COR-L47 (cell line): ENCODE data around the gene LUZP1.

ENCODE experiments used
- DNase-seq: peaks from one replicate; lab custom pipeline; 2025; lab: John Stamatoyannopoulos, UW

The LUZP1 gene

DNA sequence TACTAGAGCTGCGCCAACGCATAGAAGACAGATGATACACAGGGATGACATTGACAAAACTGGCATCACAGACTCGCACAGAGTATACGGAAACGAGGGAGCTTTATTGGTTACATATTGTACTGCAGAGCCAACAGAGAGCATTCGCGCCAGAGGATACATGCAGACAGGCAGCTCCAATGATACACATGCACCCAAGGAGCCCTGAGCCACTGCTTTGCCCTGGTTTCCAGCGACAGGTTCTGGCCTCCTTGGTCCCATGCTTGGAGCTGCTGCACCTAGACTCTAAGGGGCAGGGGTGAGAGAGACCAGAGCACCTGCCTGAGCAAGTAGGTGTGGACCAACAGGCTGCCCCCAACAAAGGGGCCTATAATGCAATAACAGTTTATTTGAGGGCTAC, 83.8 kb downstream of the LUZP1 start:
- no peak for DNase-seq

DNA sequence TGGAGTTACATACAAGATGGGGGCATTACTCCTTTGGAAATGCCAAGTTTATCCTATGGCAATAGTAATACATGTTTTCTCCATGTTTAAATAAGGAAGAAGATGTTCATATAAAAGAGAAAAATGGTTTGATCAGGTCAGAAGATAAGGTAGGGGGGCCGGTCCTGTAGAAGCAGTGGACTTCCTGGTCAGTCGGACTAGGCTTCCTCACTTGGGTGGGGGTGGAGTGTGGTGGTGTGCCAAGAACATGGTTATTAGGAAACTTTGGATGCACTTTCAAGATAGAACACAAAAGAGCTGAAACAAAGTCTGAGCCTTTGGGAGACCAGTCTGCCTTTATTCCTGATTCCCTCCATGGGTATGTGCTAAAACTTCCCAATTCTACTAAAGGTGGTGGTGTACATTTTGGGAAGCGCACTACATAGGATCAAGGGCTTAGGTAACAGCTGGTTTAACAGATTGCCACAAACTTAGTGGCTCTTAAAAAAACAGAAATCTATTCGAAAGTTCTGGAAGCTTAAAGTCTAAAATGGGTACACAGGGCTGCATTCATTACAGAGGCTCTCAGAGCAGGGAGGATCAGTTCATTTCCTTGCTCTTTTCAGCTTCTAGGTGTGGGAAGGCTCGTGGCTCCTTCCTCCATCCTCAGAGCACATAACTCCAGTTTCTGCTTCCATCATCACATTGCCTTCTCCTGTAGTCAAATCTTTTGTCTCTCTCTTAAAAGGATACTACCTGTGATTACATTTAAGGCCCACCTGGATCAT, 84.8 kb downstream of the LUZP1 start:
- DNase-seq = no peak

DNA sequence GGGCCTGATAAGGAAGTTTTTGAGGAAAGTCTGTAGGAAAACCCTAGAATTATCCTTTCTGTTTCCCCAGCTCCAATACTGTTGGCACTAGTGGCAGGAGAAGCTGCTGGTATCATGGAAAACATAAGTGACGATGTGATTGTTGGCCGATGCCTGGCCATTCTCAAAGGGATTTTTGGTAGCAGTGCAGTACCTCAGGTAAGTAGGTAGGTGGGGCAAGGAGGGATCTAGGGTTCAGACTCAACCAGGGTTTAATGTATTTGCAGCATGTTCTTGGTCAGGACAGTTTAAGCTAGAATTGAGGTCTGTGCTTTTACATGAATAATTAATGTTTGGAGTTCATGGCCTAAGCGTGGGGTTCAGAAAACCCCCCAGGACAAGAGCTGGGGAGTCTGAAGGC, 87.3 kb downstream of the LUZP1 start:
- no peak for DNase-seq

DNA sequence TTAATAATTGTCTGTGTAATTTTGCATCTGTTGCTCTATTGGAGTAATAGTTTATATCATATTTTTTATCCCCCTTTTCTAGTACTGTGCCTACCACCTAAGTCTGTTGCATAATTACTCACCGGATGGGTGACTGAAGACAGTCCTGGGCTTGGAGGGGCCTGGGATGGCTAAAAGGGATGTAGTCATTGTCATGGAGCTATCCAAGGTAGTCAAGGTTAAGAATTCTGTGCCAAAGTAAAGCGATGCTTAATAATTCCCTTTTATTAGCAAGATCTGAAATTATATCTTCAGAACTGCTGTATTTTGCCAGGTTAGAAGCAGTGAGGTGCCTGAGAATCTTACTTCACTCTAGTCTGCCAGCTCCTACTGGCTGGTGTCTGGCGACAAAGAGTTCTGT, 87.8 kb downstream of the LUZP1 start:
- no peak for DNase-seq

DNA sequence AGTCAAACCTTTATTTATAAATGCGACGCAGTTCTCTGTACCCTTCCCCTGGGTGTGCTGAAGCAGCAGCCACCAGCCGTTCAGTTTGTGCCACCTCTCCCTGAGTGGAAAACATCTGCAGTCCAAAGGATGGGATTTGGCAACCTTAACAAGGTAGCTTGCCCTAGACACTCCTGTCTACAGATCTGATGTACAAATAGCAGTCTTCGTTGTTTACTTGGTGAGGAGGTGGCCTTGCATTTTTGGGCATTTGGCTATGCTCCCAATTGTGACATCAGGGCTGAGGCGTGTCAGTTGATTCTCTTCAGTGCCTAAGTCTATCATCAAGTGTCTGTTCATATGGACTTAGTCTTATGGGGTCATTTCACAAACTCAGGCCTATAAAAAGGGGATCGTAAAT, 89.6 kb downstream of the LUZP1 start:
- no peak for DNase-seq

DNA sequence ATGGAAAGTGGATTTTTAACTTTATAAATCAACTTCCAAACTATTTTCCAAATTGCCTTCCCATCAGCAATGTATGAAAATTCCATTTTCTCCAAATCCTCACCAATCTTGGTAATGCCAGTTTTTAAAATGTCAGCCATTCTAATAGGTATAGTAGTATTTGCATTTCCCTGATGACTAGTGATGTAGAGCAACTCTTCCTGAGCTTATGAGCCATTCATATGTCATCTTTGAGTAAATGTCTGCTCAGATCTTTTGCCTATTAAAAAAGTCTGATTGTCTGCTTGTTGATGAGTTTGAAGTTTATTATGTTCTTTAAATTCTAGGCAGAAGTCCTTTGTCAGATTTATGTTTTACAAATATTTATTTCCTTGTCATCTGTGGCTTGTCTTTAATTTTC, 94.6 kb downstream of the LUZP1 start:
- DNase-seq = no peak

DNA sequence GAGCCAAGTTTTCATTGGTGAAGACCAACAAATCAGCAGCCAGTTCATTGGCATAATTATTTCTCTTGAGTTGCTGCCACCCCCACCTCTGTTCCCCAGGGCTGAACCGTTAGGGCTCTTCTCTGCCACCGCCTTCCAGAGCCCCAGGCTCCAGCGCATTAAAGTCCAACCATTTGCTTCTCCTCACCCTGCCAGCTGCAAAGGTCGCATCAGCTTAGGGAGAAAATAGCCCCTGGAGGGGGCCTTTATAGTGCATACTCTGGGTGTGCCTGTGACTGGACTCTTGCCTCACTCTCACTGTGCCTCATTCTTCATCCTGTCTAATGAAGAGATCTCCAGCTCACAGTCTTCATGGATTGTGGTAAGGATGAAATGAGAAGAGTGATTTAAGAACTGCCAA, 99.0 kb downstream of the LUZP1 start:
- DNase-seq = no peak

DNA sequence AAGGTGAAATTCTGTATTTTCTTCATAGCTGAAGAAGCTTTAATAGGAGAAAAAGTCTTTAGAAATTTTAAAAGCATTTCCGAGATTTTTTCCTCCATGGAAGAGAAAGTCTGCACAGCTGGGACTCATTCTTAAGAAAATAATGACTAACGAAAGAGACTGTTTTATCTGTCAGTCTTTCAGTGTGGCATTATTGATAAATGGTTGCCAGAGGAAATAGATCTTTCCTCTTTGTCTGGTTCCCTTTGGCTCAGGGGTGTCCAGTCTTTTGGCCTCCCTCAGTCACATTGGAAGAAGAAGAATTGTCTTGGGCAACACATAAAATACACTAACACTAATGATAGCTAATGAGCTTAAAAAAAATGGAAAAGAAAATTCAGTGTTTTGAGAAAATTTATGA, 99.5 kb downstream of the LUZP1 start:
- no peak for DNase-seq

DNA sequence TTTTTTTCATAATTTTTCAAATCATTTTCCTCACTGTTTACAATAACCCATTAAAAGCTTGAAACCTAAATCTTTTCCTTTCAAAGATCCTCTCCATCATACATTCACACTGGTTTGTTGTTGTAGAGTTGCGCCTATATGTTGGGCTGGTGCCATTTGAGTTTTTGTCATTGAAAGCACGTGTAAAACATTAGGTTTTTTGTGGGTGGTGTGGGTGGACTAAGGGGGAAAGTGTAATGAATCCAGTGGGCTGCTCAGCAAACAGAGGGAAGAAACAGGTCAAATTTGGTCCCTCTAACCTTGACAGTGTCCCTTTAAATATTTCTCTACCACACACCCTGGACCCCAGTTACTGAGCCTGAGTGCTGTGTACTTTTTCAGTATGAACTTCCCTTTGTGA, 102.6 kb downstream of the LUZP1 start:
- no peak for DNase-seq

DNA sequence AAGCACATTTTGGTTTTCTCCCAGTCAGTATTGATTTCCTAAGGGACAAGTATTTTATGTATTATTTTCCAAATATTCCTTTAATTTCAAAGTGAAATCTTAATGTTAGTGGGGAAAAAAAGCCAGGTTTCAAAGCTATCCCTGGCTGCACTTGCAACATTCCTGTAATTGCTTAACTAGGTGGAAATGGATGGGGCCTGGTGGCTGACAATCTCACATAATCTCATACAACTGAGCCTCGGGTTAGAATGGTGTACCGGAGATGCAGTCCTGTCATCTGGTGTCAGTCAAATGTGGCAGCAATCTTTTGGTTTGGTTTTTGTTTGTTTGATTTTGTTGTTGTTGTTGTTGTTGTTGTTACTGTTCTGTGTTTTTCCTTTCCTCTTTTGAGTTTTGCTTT, 103.3 kb downstream of the LUZP1 start:
- no peak for DNase-seq

DNA sequence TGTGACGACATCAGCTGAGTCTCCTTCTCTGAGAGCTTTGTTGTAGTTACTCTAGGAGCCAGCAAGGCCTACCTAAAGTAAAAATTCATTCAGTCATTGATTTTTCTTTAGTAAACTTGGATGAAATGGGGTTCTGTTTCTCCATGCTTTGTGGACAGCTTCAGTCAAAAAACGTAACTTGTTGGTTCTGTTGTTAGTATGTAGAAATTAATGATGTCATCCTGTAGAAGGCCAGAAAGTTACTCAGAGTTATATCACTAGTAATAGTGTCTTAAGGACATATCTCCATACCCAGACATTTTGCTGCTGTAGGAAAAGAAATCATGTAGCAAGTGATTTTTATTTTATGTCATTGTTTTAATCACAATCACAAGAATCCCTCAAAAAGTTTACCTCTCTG, 106.4 kb downstream of the LUZP1 start:
- DNase-seq = no peak

DNA sequence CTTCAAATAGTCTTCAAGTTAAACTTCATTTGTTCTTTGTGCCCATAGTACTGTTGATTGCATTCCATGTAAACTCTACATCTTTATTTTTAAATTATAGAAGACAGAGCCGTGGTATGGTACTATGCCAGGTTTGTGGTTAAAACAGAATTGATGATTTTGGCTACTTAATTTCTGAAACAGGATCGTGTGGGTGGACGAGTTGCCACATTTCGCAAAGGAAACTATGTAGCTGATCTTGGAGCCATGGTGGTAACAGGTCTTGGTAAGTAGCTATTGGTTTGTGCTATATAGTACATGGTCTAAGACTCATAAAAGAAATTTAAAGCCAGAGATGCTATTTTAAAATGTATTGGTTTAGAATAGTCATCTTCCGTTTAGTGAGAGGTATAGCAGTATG, 111.4 kb downstream of the LUZP1 start:
- no peak for DNase-seq

DNA sequence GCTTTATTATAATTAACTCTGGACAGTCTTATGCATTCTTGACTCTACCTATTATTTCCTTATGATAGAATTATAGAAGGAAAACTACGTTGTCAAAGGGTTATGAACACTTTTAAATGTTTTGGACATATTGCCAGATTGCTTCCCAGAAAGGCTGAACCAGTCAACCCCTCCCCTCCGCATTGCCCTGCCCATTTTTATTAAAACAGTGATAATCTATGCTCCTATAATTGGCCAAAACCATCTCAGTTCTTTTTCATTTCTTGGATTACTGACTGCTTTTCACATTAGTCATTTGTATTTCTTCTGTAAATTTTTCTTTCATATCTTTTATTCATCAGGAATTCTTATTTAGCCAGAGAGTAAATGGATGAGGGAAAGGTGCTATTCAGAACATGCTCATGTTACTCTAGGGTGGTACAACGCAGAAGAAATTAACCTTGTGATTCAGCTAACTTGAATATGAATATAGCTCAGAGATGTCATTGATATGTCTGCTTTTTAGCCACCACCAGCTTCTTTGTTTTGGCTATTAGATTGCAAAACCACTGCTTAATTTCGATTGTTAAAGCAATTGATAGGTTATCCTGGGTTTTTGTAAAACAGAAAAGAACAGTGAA, 117.3 kb downstream of the LUZP1 start:
- no peak for DNase-seq

DNA sequence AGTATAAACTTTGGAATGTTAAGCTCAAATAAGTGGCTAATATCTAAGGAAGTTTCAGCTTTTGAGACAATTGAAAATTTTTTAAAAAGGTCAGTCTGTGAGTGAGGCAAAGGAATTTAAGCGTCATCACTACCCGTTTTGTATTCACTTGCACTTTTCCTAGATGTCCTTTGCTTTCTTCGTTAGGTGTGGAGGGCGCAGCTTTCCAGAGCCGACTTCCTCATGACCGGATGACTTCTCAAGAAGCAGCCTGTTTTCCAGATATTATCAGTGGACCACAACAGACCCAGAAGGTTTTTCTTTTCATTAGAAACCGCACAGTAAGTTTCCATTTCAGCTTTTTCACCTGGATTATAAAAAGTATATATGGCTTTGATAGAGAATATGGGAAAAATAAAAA, 118.5 kb downstream of the LUZP1 start:
- DNase-seq = no peak

DNA sequence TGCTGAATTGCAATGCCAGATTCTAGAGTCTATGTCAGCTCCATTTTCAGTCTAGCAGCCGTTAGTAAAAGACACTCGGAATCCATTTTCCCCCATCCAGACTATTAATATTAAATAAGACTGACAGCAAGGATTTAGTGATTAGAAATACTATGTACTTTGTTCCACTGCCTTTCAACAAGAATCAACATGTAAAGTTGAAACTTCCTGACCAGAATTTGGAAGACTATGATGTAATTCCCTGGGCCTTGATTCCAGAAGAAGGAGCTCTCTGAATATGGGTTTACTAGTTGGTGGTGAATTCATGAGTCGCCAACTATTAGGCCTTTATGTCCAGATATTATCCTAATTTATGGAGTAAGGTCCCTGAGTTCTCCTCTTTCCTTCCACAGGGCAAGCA, 124.6 kb downstream of the LUZP1 start:
- no peak for DNase-seq

DNA sequence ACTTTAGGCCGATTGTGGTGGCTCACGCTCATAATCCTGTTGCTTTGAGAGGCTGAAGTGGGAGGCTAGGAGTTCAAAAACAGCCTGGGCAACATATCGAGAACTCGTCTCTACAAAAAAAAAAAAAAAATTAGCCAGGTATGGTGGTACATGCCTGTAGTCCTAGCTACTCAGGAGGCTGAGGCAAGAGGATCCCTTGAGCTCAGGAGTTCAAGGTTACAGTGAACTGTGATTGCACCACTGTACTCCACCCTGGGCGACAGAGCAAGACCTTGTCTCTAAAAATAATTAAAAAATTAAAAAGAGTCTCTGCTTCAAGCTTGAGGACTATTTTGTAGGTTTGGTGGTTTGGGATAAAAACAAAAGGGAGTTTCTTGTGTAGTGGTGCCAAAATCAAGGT, 128.1 kb downstream of the LUZP1 start:
- DNase-seq = no peak

DNA sequence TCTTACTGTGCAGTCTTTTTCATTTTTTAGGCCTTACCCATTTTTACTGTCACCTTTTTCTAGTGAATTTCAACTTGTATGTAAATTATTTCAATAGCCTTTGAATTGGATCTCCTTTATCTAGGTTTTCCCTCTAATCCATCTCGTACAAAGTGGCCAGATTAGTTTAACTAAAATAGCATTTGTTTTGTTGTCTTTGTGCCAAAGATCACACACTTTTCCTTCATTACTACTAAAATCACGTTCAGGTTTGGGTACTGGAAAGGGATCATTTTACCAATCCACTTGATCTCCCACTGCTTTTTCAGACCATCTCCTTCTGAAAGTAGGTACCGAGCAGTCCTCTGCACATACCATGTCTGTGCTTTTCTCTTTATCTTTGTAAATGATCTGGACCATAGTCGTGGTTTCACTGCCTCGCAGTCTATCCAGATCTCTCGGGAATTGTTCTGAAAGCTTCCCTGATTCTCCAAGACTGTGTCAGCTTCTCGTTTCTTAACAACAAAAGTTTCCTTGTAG, 129.3 kb downstream of the LUZP1 start:
- no peak for DNase-seq

DNA sequence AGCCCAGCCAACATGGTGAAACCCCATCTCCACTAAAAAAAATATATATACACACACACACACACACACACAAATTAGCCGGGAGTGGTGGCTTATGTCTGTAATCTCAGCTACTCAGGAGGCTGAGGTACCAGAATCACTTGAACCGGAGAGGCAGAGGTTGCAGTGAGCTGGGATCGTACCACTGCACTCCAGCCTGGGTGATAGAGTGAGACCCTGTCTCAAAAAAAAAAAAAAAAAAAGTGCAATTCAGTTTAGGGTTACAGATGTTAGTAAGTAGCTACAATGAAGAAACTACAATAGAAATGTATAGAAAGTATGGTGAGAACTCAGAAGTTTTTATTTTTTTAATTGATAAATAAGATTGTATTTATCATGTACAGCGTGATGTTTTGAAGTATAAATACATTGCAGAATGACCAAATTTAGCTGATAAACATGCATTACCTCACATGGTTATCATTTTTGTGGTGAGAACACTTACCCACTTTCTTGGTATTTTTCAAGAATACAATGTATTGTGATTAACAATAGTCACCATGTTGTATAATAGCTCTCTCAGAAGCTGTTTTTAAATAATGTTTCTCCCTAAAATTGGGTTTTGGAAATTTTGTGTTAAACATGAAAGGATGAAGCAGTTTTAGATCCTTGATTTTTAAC, 131.4 kb downstream of the LUZP1 start:
- no peak for DNase-seq

DNA sequence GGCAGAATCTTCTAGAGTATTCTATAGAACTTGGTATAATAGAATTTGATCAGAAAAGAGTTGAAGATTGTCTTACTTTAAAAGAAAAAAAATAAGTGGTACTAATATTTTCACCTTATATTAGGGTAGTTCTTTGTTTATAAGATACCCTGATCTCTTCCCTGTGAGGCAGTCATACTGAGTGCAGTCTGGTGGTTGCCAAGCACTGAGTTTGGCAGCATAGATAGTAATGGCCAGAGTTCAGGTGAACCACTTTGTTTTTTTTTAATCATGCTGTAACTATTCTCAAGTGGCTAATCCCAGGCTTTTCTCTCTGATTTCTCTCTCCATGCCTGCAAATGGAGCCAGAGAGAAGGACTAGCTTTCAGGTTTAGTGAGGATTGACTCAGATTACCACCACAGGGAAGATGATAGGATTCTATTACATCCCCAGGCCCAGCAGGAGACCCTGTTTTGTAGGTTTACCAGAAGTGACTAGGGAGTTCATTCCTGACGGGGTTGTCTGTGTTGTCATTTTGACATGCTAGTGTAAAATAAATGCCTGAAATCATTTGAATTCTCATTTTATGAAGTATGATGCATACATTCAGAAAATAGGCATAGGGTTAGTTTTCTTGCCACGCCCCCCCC, 132.7 kb downstream of the LUZP1 start:
- no peak for DNase-seq
